SK-N-SH treated with all-trans-retinoic acid at 6 μM for 48 hours (cell line): Measurements from ENCODE around the gene HSPA4.
"Not testable (repeated sequence)": the region's sequence is repeated elsewhere in the genome, so short reads cannot be mapped to it uniquely, and the experiment has no call there.

Source experiments
- ATAC-seq: fragments of 200-7000 bp; cut with Tn5 transposase; 3 replicates; pipeline ENCODE4 v1.9.1; 2020; ENCODE audit warnings: mild to moderate bottlenecking, moderate library complexity
- BACH2 ChIP-seq: fragments of 250-450 bp; sonication (Bioruptor Pico); IDR thresholded peaks from 2 replicates; pipeline ENCODE4 v1.9.0; 2021; ENCODE audit warnings: mild to moderate bottlenecking, borderline replicate concordance
- ESRRG ChIP-seq: fragments of 250-450 bp; sonication (Bioruptor Pico); IDR thresholded peaks from 2 replicates; pipeline ENCODE4 v1.6.1; 2021; ENCODE audit warnings: mild to moderate bottlenecking
- GLIS3 ChIP-seq: fragments of 250-450 bp; sonication (Bioruptor Pico); IDR thresholded peaks from 2 replicates; pipeline ENCODE4 v1.5.0; 2020; ENCODE audit warnings: mild to moderate bottlenecking, moderate library complexity
- OSR1 ChIP-seq: fragments of 250-450 bp; sonication (Bioruptor Pico); IDR thresholded peaks from 2 replicates; pipeline ENCODE4 v1.8.0; 2022; ENCODE audit warnings: moderate library complexity, mild to moderate bottlenecking, inconsistent platforms
- SNAI2 ChIP-seq: fragments of 250-450 bp; sonication (Bioruptor Pico); IDR thresholded peaks from 2 replicates; pipeline ENCODE4 v1.5.0; 2020; ENCODE audit warnings: mild to moderate bottlenecking, moderate library complexity
- TCF4 ChIP-seq: fragments of 250-450 bp; sonication (Bioruptor Pico); IDR thresholded peaks from 2 replicates; pipeline ENCODE4 v1.8.0; 2021; ENCODE audit warnings: mild to moderate bottlenecking, moderate library complexity, borderline replicate concordance
- TOX ChIP-seq: fragments of 250-450 bp; sonication (Bioruptor Pico); IDR thresholded peaks from 2 replicates; pipeline ENCODE4 v1.8.0; 2021; ENCODE audit warnings: mild to moderate bottlenecking, moderate library complexity, borderline replicate concordance
- ZNF565 ChIP-seq: fragments of 450-650 bp; formaldehyde crosslinking; conservative IDR thresholded peaks from 2 replicates; pipeline ENCODE4 v1.5.0; 2020; ENCODE audit warnings: low read depth, mild to moderate bottlenecking, moderate library complexity
- ZNF70 ChIP-seq: fragments of 450-650 bp; formaldehyde crosslinking; IDR thresholded peaks from 2 replicates; pipeline ENCODE4 v1.5.0; 2020; ENCODE audit warnings: mild to moderate bottlenecking, moderate library complexity
- ZNF8 ChIP-seq: fragments of 450-650 bp; formaldehyde crosslinking; IDR thresholded peaks from 2 replicates; pipeline ENCODE4 v1.5.0; 2020; ENCODE audit warnings: mild to moderate bottlenecking, moderate library complexity
- TF ChIP-seq, protein P1 (sequence below): fragments of 250-450 bp; sonication (Bioruptor Pico); IDR thresholded peaks from 2 replicates; pipeline ENCODE4 v1.8.0; 2021; ENCODE audit warnings: low read depth, mild to moderate bottlenecking, moderate library complexity, borderline replicate concordance
- TF ChIP-seq, protein P2 (sequence below): fragments of 250-450 bp; sonication (Bioruptor Pico); IDR thresholded peaks from 2 replicates; pipeline ENCODE4 v1.5.1; 2021; ENCODE audit warnings: mild to moderate bottlenecking, moderate library complexity
- TF ChIP-seq, protein P3 (sequence below): fragments of 250-450 bp; sonication (Bioruptor Pico); IDR thresholded peaks from 2 replicates; pipeline ENCODE4 v1.8.0; 2020; ENCODE audit warnings: mild to moderate bottlenecking, moderate library complexity, borderline replicate concordance
- TF ChIP-seq, protein P4 (sequence below): fragments of 250-450 bp; sonication (Bioruptor Pico); IDR thresholded peaks from 2 replicates; pipeline ENCODE4 v1.5.0; 2020; ENCODE audit warnings: mild to moderate bottlenecking, moderate library complexity

HSPA4 gene

DNA sequence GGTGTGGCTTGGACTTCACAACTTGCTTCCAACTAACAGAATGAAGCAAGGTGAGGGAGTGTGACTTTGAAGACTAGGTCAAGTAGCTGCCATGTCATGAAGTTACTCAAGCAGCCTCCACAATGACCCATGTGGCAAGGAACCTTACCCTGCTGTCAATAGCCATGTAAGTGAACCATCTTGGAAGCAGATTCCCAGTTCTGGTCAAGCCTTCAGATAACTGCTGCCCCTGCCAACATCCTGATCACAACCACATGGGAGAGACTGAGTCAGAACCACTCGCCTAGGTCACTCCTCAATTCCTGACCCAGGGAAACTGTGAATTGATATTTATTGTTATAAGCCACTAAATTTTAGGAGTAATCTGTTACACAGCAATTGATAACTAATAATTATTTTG is 36.3 kb upstream of the HSPA4 start:
- ATAC-seq: no peak
- TF ChIP-seq TOX (CRISPR knock-in tag) (no peak), TCF4 (no peak), ZNF565 (CRISPR knock-in tag) (no peak), BACH2 (CRISPR knock-in tag) (no peak), ZNF70 (CRISPR knock-in tag) (no peak)
- TF ChIP-seq, protein P1, sequence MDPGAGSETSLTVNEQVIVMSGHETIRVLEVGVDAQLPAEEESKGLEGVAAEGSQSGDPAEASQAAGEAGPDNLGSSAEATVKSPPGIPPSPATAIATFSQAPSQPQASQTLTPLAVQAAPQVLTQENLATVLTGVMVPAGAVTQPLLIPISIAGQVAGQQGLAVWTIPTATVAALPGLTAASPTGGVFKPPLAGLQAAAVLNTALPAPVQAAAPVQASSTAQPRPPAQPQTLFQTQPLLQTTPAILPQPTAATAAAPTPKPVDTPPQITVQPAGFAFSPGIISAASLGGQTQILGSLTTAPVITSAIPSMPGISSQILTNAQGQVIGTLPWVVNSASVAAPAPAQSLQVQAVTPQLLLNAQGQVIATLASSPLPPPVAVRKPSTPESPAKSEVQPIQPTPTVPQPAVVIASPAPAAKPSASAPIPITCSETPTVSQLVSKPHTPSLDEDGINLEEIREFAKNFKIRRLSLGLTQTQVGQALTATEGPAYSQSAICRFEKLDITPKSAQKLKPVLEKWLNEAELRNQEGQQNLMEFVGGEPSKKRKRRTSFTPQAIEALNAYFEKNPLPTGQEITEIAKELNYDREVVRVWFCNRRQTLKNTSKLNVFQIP (CRISPR knock-in tag): no peak

DNA sequence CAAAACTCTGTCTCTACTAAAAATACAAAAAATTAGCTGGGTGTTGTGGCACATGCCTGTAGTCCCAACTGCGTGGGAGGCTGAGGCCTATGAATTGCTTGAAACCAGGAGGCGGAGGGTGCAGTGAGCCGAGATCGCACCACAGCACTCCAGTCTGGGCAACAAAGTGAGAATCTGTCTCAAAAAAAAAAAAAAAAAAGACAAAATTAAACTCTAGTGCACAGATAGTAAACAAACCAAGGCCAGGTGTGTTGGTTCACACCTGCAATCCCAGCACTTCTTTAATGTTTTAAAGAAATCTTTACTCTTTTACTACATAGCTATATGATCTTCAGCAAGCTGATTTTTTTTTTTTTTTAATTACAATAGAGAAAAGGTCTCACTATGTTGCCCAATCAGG is 33.8 kb upstream of the HSPA4 start:
- ATAC-seq: no peak
- TF ChIP-seq, protein P2, sequence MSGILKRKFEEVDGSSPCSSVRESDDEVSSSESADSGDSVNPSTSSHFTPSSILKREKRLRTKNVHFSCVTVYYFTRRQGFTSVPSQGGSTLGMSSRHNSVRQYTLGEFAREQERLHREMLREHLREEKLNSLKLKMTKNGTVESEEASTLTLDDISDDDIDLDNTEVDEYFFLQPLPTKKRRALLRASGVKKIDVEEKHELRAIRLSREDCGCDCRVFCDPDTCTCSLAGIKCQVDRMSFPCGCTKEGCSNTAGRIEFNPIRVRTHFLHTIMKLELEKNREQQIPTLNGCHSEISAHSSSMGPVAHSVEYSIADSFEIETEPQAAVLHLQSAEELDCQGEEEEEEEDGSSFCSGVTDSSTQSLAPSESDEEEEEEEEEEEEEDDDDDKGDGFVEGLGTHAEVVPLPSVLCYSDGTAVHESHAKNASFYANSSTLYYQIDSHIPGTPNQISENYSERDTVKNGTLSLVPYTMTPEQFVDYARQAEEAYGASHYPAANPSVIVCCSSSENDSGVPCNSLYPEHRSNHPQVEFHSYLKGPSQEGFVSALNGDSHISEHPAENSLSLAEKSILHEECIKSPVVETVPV (CRISPR knock-in tag): no peak
- TF ChIP-seq, protein P3, sequence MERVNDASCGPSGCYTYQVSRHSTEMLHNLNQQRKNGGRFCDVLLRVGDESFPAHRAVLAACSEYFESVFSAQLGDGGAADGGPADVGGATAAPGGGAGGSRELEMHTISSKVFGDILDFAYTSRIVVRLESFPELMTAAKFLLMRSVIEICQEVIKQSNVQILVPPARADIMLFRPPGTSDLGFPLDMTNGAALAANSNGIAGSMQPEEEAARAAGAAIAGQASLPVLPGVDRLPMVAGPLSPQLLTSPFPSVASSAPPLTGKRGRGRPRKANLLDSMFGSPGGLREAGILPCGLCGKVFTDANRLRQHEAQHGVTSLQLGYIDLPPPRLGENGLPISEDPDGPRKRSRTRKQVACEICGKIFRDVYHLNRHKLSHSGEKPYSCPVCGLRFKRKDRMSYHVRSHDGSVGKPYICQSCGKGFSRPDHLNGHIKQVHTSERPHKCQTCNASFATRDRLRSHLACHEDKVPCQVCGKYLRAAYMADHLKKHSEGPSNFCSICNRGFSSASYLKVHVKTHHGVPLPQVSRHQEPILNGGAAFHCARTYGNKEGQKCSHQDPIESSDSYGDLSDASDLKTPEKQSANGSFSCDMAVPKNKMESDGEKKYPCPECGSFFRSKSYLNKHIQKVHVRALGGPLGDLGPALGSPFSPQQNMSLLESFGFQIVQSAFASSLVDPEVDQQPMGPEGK: no peak
- TF ChIP-seq OSR1 (CRISPR knock-in tag) (no peak), ZNF8 (no peak), SNAI2 (CRISPR knock-in tag) (no peak), GLIS3 (CRISPR knock-in tag) (no peak)
- TF ChIP-seq, protein P1 (CRISPR knock-in tag): no peak

- ATAC-seq: not testable (repeated sequence)
These were observed 32.3 kb upstream of the HSPA4 start for GRCh38 chr5:133019471-133019870.

DNA sequence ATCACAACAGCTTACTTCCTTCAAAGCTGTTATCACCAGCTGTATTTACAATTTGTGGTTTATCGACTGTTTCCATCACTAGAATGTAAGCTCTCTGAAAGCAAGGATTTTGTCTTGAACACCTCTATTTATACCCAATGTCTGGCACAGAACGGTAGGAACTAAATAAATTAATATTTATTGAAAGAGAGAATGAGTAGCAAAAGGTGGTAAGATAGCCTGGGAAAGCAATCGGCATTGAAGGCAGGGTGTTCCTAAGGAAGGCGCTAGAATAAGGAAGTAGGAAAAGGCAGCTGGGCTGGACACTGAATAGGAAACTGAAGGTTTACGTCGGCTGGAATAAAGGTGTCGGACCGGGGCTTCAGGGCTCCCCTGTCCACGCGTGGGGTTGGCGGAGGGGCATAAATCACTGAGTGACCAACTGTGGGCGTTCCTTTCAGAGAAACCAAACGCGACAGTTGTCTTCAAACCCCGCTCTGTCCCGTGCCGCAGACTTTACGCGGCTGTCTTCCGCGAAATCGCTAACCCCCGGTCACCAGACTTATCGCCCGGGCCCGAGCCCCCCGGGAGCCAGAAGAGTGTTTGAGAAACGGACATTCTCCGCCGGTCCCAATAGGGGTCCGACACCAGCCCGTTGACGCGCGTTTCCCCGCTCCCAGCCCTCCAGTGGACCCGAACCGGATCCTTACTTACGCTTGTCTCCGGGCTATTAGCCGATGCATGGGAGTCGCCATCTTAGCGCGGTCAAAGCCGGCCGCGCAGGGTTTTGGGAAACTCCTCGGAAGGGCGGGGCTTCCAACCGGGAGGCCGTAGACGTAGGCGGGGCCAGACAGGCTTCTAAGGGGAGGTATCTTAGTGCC is 25.8 kb upstream of the HSPA4 start, which contains the start of gene ZCCHC10:
Gene ZCCHC10, minus strand, starts transcription at position 746 of the 860 bp plus-strand sequence. Its CDS starts 12 bp downstream, at position 734.
- peak; percentile 100 for ATAC-seq

More for the DNA sequence above, 25.8 kb upstream of the HSPA4 start, which contains the start of gene ZCCHC10:
- peak; percentile 55; the same call in 1 of the 2 replicates for TF ChIP-seq GLIS3 (CRISPR knock-in tag)
- TF ChIP-seq, protein P4, sequence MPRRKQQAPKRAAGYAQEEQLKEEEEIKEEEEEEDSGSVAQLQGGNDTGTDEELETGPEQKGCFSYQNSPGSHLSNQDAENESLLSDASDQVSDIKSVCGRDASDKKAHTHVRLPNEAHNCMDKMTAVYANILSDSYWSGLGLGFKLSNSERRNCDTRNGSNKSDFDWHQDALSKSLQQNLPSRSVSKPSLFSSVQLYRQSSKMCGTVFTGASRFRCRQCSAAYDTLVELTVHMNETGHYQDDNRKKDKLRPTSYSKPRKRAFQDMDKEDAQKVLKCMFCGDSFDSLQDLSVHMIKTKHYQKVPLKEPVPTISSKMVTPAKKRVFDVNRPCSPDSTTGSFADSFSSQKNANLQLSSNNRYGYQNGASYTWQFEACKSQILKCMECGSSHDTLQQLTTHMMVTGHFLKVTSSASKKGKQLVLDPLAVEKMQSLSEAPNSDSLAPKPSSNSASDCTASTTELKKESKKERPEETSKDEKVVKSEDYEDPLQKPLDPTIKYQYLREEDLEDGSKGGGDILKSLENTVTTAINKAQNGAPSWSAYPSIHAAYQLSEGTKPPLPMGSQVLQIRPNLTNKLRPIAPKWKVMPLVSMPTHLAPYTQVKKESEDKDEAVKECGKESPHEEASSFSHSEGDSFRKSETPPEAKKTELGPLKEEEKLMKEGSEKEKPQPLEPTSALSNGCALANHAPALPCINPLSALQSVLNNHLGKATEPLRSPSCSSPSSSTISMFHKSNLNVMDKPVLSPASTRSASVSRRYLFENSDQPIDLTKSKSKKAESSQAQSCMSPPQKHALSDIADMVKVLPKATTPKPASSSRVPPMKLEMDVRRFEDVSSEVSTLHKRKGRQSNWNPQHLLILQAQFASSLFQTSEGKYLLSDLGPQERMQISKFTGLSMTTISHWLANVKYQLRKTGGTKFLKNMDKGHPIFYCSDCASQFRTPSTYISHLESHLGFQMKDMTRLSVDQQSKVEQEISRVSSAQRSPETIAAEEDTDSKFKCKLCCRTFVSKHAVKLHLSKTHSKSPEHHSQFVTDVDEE (CRISPR knock-in tag): peak; percentile 31; the same call in 1 of the 2 replicates
- TF ChIP-seq ESRRG (CRISPR knock-in tag): no peak
- TF ChIP-seq, protein P2 (CRISPR knock-in tag): no peak
- TF ChIP-seq, all 23 proteins: peak for 2
